Measurements from ENCODE around the gene C14orf93. TPM values are rescaled to one million over a fixed set of nuclear protein-coding genes. Genes with fewer than 3 reads are reported as not detected.

Gene C14orf93
- total and polyA plus RNA-seq, 9 of the 15 experiments (the other 6 are each of a cell fraction or from before 2014, with no cell fraction given): 2.2 to 22.4 (median 16.1) TPM

DNA sequence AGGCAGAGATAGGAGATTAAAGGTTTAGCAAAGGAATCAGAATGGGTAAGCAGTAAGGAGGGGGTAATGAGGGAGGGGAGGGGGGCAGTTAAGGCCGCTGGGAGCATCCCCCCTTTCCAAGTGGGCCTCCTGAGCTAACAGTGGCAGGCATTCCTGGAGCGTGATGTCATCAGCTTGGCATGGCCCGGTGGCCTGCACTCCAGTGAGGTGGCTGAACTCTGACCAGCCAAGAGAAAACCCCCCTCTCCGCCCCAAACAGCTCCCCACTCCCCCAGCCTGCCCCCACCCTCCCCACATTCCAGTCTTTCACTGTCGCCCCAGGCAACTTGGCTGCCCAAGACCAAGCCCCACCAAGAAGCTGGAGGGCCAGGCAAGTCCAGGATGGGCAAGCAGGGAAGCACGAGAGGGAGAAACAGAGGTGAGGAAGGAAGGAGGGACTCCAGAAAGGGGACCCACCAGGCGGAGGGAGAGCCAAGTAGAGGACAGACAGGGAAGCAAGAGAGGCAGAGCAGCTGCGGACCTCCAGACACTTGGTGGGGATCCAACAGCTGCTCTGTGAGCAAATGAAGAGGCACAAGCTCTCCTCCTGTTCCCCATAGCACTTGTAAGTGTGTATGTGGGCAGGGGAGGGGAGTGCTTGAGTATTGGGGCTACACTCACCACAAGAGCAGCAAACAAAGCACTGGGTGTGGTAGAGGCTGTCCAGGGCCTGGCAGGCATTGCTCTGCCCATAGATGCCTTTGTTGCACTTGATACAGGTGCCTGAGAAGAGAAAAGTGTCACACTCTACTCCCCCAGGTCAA lies 32.1 kb downstream of the C14orf93 start (continued):
- TF ChIP-seq NR3C1 (CRISPR knock-in tag; IDR thresholded peaks at IDR 0.05): no peak
- TF ChIP-seq, protein P1, sequence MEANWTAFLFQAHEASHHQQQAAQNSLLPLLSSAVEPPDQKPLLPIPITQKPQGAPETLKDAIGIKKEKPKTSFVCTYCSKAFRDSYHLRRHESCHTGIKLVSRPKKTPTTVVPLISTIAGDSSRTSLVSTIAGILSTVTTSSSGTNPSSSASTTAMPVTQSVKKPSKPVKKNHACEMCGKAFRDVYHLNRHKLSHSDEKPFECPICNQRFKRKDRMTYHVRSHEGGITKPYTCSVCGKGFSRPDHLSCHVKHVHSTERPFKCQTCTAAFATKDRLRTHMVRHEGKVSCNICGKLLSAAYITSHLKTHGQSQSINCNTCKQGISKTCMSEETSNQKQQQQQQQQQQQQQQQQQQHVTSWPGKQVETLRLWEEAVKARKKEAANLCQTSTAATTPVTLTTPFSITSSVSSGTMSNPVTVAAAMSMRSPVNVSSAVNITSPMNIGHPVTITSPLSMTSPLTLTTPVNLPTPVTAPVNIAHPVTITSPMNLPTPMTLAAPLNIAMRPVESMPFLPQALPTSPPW (CRISPR knock-in tag; IDR thresholded peaks at IDR 0.05): peak; percentile 54; the same call in 1 of the 2 replicates
- 0 out of 4 replicates have a peak, but pooled peaks of 1 of the 2 experiments have one; percentile 38 for TF ChIP-seq TEAD1 (CRISPR knock-in tag; IDR thresholded peaks at IDR 0.05)
- TF ChIP-seq RAD51 (IDR thresholded peaks at IDR 0.05; ENCODE audit: borderline replicate concordance, low read depth): no peak
- TF ChIP-seq POLR2AphosphoS5 (IDR thresholded peaks at IDR 0.05; ENCODE audit: control insufficient read depth, insufficient read depth, low read depth, low read length): no peak
- TF ChIP-seq ZNF263 (CRISPR knock-in tag; IDR thresholded peaks at IDR 0.05; ENCODE audit: borderline replicate concordance): no peak

DNA sequence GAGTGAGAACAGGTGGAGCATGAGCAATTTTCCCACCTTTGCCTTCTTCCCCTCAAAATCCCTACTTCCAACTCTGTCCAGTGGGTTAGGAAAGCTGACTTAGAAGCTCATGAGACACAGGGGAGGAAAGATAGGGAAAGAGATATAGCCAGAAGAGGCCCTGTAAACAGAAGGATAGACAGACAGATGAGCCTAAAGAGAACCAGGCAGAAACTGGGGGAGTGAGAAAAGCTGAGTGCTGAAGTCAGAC lies 32.6 kb downstream of the C14orf93 start:
- no peaks in the 10 kb centered on the region for H4K20me1 ChIP-seq (replicated peaks; ENCODE audit: control insufficient read depth, insufficient read depth, low read length)
- no peaks in the 10 kb centered on the region for H3K27me3 ChIP-seq (ENCODE audit: control insufficient read depth in 2 of 2, insufficient read depth in 2 of 2, low read length in 2 of 2)
- FAIRE-seq: peak; percentile 76
- DNase-seq (ENCODE audit: extremely low read depth in 1 of 4, low spot score in 3 of 4): peak in 1 of 4 experiments; percentile 30
- CTCF ChIA-PET (ENCODE audit: low intra/inter-chr PET ratio): interaction anchor here (0.6 kb wide), 1 partner anchor 239 kb away, joined by 7 read pairs; no protein-coding TSS in a partner anchor
- no peaks in the 10 kb centered on the region for H3K79me2 ChIP-seq (ENCODE audit: control insufficient read depth, insufficient read depth, low read length)
- H3K4me3 ChIP-seq: no peak overlapping the region
- no peaks in the 10 kb centered on the region for H3K9me3 ChIP-seq (replicated peaks; ENCODE audit: control insufficient read depth, insufficient read depth, low read depth, low read length)
- POLR2A ChIA-PET: interaction anchor here (0.7 to 1.4 kb wide), 4 partner anchors 9 to 94 kb away, joined by 4 to 7 read pairs (median 5); no protein-coding TSS in a partner anchor
- no peak overlapping the region for H2AFZ ChIP-seq (ENCODE audit: low read depth, low read length)
- no TSS peak for BruUV-seq (replicated peaks)
- H3K27ac ChIP-seq (ENCODE audit: extremely low read depth, low read depth, low read length): no peak overlapping the region
- intact Hi-C loops (cut with micrococcal nuclease): no loop called here
- peak overlapping the region in 1 of 2 experiments; percentile 77; a peak in 1 of 4 replicates for H3K9ac ChIP-seq (ENCODE audit: insufficient read depth in 1 of 2, low read depth in 2 of 2, low read length in 2 of 2)
- H3K4me1 ChIP-seq (replicated peaks in 1 of 2; ENCODE audit: control insufficient read depth in 2 of 2, insufficient read depth in 2 of 2, low read length in 2 of 2): peaks cover 25 to 40% of the 10 kb centered on the region in 2 experiments
- H3K4me2 ChIP-seq (ENCODE audit: insufficient read depth, low read length): peak overlapping the region; percentile 25; the same call in 1 of the 2 replicates
- no peaks in the 10 kb centered on the region for H3K9me1 ChIP-seq (ENCODE audit: control insufficient read depth, insufficient read depth, low read length)
- H3K36me3 ChIP-seq (ENCODE audit: control insufficient read depth, insufficient read depth, low read length): no peaks in the 10 kb centered on the region
- ATAC-seq: peak; percentile 50
- in situ Hi-C loops (cut with MboI): loop anchor here (5.0 kb wide), 1 partner anchor 75 kb away; no protein-coding TSS in a partner anchor
- TF ChIP-seq MTA2 (IDR thresholded peaks at IDR 0.05; ENCODE audit: low read depth) (0 out of 2 replicates have a peak, but pooled peaks have one; percentile 21), CBFA2T3 (IDR thresholded peaks at IDR 0.05) (peak; percentile 63), KDM1A (IDR thresholded peaks at IDR 0.05) (peak in 1 of 2 experiments; percentile 45; a peak in 2 of 4 replicates), HDAC1 (IDR thresholded peaks at IDR 0.05) (0 out of 4 replicates have a peak, but pooled peaks of 1 of the 2 experiments have one; percentile 51), TAL1 (IDR thresholded peaks at IDR 0.05) (peak; percentile 36; the same call in 1 of the 2 replicates), GATA2 (CRISPR knock-in tag; IDR thresholded peaks at IDR 0.05) (0 out of 2 replicates have a peak, but pooled peaks have one; percentile 46), OTX1 (CRISPR knock-in tag; IDR thresholded peaks at IDR 0.05) (peak; percentile 26; the same call in 1 of the 2 replicates), NCOR1 (IDR thresholded peaks at IDR 0.05) (0 out of 2 replicates have a peak, but pooled peaks have one; percentile 23), FOXK2 (conservative IDR thresholded peaks at IDR 0.05 in 1 of 2, IDR thresholded peaks at IDR 0.05 in 1 of 2; ENCODE audit: low read depth in 2 of 2) (0 out of 4 replicates have a peak, but pooled peaks of 1 of the 2 experiments have one; percentile 27)
- TF ChIP-seq, protein P2, sequence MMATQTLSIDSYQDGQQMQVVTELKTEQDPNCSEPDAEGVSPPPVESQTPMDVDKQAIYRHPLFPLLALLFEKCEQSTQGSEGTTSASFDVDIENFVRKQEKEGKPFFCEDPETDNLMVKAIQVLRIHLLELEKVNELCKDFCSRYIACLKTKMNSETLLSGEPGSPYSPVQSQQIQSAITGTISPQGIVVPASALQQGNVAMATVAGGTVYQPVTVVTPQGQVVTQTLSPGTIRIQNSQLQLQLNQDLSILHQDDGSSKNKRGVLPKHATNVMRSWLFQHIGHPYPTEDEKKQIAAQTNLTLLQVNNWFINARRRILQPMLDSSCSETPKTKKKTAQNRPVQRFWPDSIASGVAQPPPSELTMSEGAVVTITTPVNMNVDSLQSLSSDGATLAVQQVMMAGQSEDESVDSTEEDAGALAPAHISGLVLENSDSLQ (IDR thresholded peaks at IDR 0.05): peak; percentile 49; the same call in 1 of the 2 replicates
- TF ChIP-seq, protein P3, sequence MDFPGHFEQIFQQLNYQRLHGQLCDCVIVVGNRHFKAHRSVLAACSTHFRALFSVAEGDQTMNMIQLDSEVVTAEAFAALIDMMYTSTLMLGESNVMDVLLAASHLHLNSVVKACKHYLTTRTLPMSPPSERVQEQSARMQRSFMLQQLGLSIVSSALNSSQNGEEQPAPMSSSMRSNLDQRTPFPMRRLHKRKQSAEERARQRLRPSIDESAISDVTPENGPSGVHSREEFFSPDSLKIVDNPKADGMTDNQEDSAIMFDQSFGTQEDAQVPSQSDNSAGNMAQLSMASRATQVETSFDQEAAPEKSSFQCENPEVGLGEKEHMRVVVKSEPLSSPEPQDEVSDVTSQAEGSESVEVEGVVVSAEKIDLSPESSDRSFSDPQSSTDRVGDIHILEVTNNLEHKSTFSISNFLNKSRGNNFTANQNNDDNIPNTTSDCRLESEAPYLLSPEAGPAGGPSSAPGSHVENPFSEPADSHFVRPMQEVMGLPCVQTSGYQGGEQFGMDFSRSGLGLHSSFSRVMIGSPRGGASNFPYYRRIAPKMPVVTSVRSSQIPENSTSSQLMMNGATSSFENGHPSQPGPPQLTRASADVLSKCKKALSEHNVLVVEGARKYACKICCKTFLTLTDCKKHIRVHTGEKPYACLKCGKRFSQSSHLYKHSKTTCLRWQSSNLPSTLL (IDR thresholded peaks at IDR 0.05): no peak
